LNCAP (cell line): ENCODE results near the gene PTPRN2.

ENCODE experiments used
- CTCF ChIP-seq: fragments of 450-650 bp; IDR thresholded peaks from 2 replicates; pipeline ENCODE4 v1.5.1; 2017; ENCODE audit warnings: mild to moderate bottlenecking

PTPRN2 gene

DNA sequence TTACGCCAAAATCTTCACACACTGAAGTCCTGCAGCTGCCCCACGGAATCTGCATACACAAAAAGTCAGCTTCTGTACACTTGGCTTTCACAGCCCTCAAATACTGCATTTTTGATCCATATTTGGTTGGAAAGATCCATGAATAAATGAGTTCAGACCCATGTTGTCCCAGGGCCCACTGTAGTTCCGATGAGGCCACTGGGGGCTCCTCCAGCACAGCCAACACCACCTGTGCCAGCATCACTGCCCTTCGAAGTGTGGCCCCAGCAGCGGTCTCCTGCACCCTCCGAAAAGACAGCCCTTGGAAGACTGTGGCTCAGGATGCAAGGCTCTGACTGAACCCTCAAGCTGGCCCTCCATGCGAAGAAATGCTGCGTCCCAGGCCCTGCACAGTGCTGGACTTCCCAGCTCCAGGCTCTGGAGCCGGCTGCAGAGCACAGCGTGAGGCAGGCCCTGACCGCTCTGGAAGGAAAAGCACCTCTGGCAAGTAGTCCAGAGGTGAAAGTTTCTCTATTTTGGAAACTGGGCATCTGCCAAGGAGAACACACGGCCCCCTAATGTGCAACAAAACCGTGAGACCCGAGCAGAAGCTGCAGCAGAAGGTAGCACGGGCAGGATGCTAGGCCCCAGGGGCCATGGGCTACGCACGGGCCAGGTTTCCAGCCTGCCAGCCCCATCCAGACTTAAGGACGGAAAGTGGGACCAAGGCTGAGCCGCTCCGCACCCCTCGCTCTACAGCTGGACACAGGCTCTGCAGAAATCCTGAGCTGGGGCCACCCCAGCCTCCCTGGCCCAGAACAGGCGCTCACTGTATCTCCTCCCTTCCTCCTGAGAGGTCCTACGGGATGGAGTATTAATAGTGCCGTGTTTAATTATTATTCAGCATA lies 62.6 kb downstream of the PTPRN2 start:
- TF ChIP-seq CTCF, result no peak

GRCh38 chr7:158520825-158521224 lies 66.8 kb downstream of the PTPRN2 start:
- no peak for TF ChIP-seq CTCF

- TF ChIP-seq CTCF, result no peak
Observed at GRCh38 chr7:158519633-158520174, 67.9 kb downstream of the PTPRN2 start.

DNA sequence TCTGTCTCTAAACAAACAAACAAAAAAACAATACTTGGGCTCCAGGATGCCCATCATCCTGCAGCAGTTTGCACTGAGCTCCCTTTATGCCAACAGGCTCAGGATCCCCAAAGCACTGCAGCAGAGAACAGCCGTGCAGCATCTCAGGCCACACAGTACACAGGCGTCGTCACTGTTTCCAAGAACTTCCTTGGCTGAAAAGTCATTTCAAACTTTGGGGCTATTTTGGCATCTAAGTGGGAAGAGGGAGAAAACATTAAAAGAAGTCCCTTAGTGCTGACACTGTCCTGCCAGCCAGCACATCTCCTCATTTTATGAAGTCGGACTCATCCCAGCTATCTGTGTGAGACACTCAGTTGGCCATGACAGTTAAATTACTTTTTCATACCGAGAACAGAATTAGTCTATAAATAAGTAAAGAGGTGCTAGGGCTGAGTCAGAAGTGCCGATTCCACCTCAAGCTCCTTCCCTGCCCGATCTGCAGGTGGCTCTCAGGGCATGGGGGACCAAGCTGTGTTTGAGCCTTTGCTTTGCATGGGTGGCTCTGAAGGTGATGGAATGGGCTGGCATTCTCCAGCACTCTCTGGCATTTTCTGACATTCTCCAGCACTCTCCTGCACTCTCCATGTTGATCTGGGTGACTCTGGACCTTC lies 68.5 kb downstream of the PTPRN2 start:
- TF ChIP-seq CTCF, result no peak

- no peak for TF ChIP-seq CTCF
Observed at GRCh38 chr7:158517571-158517970, 70.1 kb downstream of the PTPRN2 start.

GRCh38 chr7:158517072-158517471 lies 70.6 kb downstream of the PTPRN2 start:
- TF ChIP-seq CTCF, result no peak

GRCh38 chr7:158516524-158516923 lies 71.1 kb downstream of the PTPRN2 start:
- TF ChIP-seq CTCF, result no peak
